A673 (cell line): Measurements from ENCODE around the gene NUDT12. TPM values are rescaled to one million over a fixed set of nuclear protein-coding genes. Genes with fewer than 3 reads are reported as not detected.

Source experiments
- BruUV-seq: library from RNA; stranded (reverse); fragments of 400-500 nt; replicated peaks from 2 replicates; lab custom pipeline; 2021; lab: Mats Ljungman, UMichigan
- CTCF ChIA-PET: fragments of 300-600 bp; sonication (Branson Sonifier 250); formaldehyde crosslinking; loops from one replicate; lab custom pipeline; 2022; ENCODE audit warnings: antibody characterized with exemption; lab: Charles Lee
- POLR2A ChIA-PET: fragments of 300-600 bp; sonication (Branson Sonifier 250); formaldehyde crosslinking; loops from one replicate; lab custom pipeline; 2022; ENCODE audit warnings: antibody characterized with exemption; ENCODE audit not compliant: low non-redundant PET; lab: Charles Lee
- DNase-seq: peaks from one replicate; pipeline ENCODE4 v3.0.0-alpha.2; 2015; ENCODE audit warnings: low spot score
- H3K27ac ChIP-seq: fragments of 200-600 bp; sonication (generic); 2 replicates; pipeline ENCODE4 v1.5.1; 2016; ENCODE audit warnings: mixed run types, low read depth, mild to moderate bottlenecking, mixed read lengths, antibody characterized with exemption, low read length; ENCODE audit not compliant: poor library complexity, severe bottlenecking
- H3K27me3 ChIP-seq: fragments of 200-600 bp; sonication (generic); replicated peaks from 2 replicates; pipeline ENCODE4 v1.6.1; 2017; ENCODE audit warnings: mixed run types, low read depth, mild to moderate bottlenecking, mixed read lengths, antibody characterized with exemption, low read length; ENCODE audit not compliant: insufficient read depth, poor library complexity
- H3K36me3 ChIP-seq: fragments of 200-600 bp; sonication (generic); 2 replicates; pipeline ENCODE4 v1.6.1; 2016; ENCODE audit warnings: mixed run types, mild to moderate bottlenecking, mixed read lengths, antibody characterized with exemption, low read length; ENCODE audit not compliant: insufficient read depth, poor library complexity, severe bottlenecking
- H3K4me1 ChIP-seq: fragments of 200-600 bp; sonication (generic); 2 replicates; pipeline ENCODE4 v1.6.1; 2017; ENCODE audit warnings: mixed run types, mild to moderate bottlenecking, mixed read lengths, antibody characterized with exemption, low read length; ENCODE audit not compliant: insufficient read depth, poor library complexity, severe bottlenecking
- H3K4me3 ChIP-seq: fragments of 200-600 bp; sonication (generic); 2 replicates; pipeline ENCODE4 v1.5.1; 2016; ENCODE audit warnings: low read depth, mixed run types, mild to moderate bottlenecking, mixed read lengths, low read length; ENCODE audit not compliant: poor library complexity, severe bottlenecking
- H3K9me3 ChIP-seq: fragments of 200-600 bp; sonication (generic); 2 replicates; pipeline ENCODE4 v1.6.1; 2016; ENCODE audit warnings: mixed run types, low read depth, mild to moderate bottlenecking, mixed read lengths, antibody characterized with exemption, low read length; ENCODE audit not compliant: poor library complexity, severe bottlenecking
- CTCF ChIP-seq: fragments of 300-800, 200-600 bp; sonication (generic); conservative IDR thresholded peaks from 2 replicates; pipeline ENCODE4 v1.5.1; 2017; ENCODE audit warnings: low read depth, mild to moderate bottlenecking, antibody characterized with exemption, low read length, moderate library complexity, mixed read lengths
- EZH2 ChIP-seq: fragments of 200-600 bp; sonication (generic); IDR thresholded peaks from 2 replicates; pipeline ENCODE4 v1.6.1; 2017; ENCODE audit warnings: borderline replicate concordance, low read depth, mild to moderate bottlenecking, mixed read lengths, antibody characterized with exemption, low read length; ENCODE audit not compliant: poor library complexity, severe bottlenecking
- intact Hi-C: fragments of 100-400 bp; cut with micrococcal nuclease; formaldehyde crosslinking; loops from one replicate; pipeline ENCODE4 v1.10.0; 2022; ENCODE audit not compliant: unreplicated experiment
- total RNA-seq: library from RNA; stranded (reverse); gene quantifications from 2 replicates; pipeline ENCODE4 v1.2.3, GENCODE V29; 2021

NUDT12 gene
- total RNA-seq, 1 experiment from 2014 or later: 10.2 TPM

GRCh38 chr5:103589357-103589756, 26.8 kb upstream of the NUDT12 start:
- intact Hi-C loops: no loop called here
- ChIA-PET CTCF (no interaction called here), POLR2A (no interaction called here)
- Histone ChIP-seq H3K4me3 (no peak overlapping the region), H3K36me3 (no peaks in the 10 kb centered on the region), H3K9me3 (no peaks in the 10 kb centered on the region), H3K27me3 (no peaks in the 10 kb centered on the region), H3K27ac (no peak overlapping the region), H3K4me1 (peaks cover 5% of the 10 kb centered on the region)
- BruUV-seq: no TSS peak
- no peak for TF ChIP-seq EZH2
- no peak for DNase-seq

GRCh38 chr5:103587185-103587748, 24.7 kb upstream of the NUDT12 start:
- BruUV-seq: no TSS peak
- Histone ChIP-seq H3K4me1 (peaks cover 9% of the 10 kb centered on the region), H3K27ac (no peak overlapping the region), H3K27me3 (no peaks in the 10 kb centered on the region), H3K36me3 (no peaks in the 10 kb centered on the region), H3K4me3 (no peak overlapping the region), H3K9me3 (no peaks in the 10 kb centered on the region)
- intact Hi-C loops: no loop called here
- DNase-seq: peak; percentile 65
- peak; percentile 67 for TF ChIP-seq CTCF
- TF ChIP-seq EZH2: no peak
- CTCF ChIA-PET: interaction anchor here (0.6 kb wide), 1 partner anchor 591 kb away, joined by 3 read pairs; no protein-coding TSS in a partner anchor
- POLR2A ChIA-PET: no interaction called here

GRCh38 chr5:103582364-103582763, 19.8 kb upstream of the NUDT12 start:
- Histone ChIP-seq H3K4me3 (no peak overlapping the region), H3K9me3 (no peaks in the 10 kb centered on the region), H3K27me3 (no peaks in the 10 kb centered on the region), H3K36me3 (no peaks in the 10 kb centered on the region), H3K27ac (no peak overlapping the region), H3K4me1 (peaks cover 6% of the 10 kb centered on the region)
- BruUV-seq: no TSS peak
- DNase-seq: peak; percentile 71
- intact Hi-C loops: loop anchor here (1.0 to 5.0 kb wide), 2 partner anchors 225 to 597 kb away; no protein-coding TSS in a partner anchor
- ChIA-PET POLR2A (no interaction called here), CTCF (interaction anchor here (0.5 to 1.0 kb wide), 2 partner anchors 596 to 1060 kb away, joined by 3 to 4 read pairs; no protein-coding TSS in a partner anchor)
- peak; percentile 69 for TF ChIP-seq CTCF
- TF ChIP-seq EZH2: no peak

GRCh38 chr5:103573411-103573810, 10.8 kb upstream of the NUDT12 start:
- Histone ChIP-seq H3K36me3 (no peaks in the 10 kb centered on the region), H3K27ac (no peak overlapping the region), H3K27me3 (no peaks in the 10 kb centered on the region), H3K4me3 (no peak overlapping the region), H3K4me1 (peaks cover 7% of the 10 kb centered on the region), H3K9me3 (no peaks in the 10 kb centered on the region)
- POLR2A ChIA-PET: no interaction called here
- intact Hi-C loops: no loop called here
- TF ChIP-seq CTCF: no peak
- CTCF ChIA-PET: no interaction called here
- BruUV-seq: no TSS peak
- DNase-seq: no peak
